B cell (primary cell): ENCODE data around the gene NUP98. TPM values are rescaled to one million over a fixed set of nuclear protein-coding genes. Genes with fewer than 3 reads are reported as not detected.
A peak's percentile ranks its signal among the peaks of the same experiment; 100 is the strongest.

ENCODE experiments used
- ATAC-seq: fragments of 200-7000 bp; cut with Tn5 transposase; one replicate; pipeline ENCODE4 v1.10.0; 2021; ENCODE audit warnings: low read depth, mild to moderate bottlenecking, moderate number of reproducible peaks, moderate library complexity
- CTCF ChIA-PET: fragments of 350-600 bp; sonication (Branson Sonifier 250); formaldehyde crosslinking; loops from one replicate; lab custom pipeline; 2021; ENCODE audit warnings: antibody characterized with exemption, inconsistent platforms; lab: Charles Lee
- POLR2A ChIA-PET: fragments of 350-600 bp; sonication (Branson Sonifier 250); formaldehyde crosslinking; loops from one replicate; lab custom pipeline; 2021; ENCODE audit warnings: antibody characterized with exemption; lab: Charles Lee
- DNase-seq: peaks from one replicate; pipeline ENCODE4 v3.0.0; 2013
- H2AFZ ChIP-seq: 2 replicates; pipeline ENCODE4 v1.6.1; 2012; ENCODE audit warnings: mild to moderate bottlenecking, low read depth, low read length; ENCODE audit not compliant: insufficient read depth, poor library complexity, severe bottlenecking
- H3K27ac ChIP-seq, 2 donors: 1 replicate in 1 of 2; 2 replicates in 1 of 2; pipeline ENCODE4 v1.5.1; 2012 to 2013; ENCODE audit warnings: low read length in 2 of 2, mild to moderate bottlenecking in 2 of 2, moderate library complexity in 1 of 2
- H3K27me3 ChIP-seq, 4 experiments: fragments of 200-600 bp in 1 of 4; sonication (generic) in 1 of 4; replicated peaks in 1 of 4; 1 replicate in 2 of 4; 2 replicates in 2 of 4; pipeline versions ENCODE4 v1.6.1 to v1.7.0; 2013 to 2016; ENCODE audit warnings: low read length in 3 of 4, mild to moderate bottlenecking in 2 of 4, mixed read lengths in 1 of 4, moderate library complexity in 1 of 4; ENCODE audit not compliant: insufficient read depth in 4 of 4, control insufficient read depth in 3 of 4; ENCODE audit errors: control extremely low read depth in 1 of 4
- H3K36me3 ChIP-seq, 2 experiments: replicated peaks in 1 of 2; 1 replicate in 1 of 2; 2 replicates in 1 of 2; pipeline versions ENCODE4 v1.6.1 to v1.7.1; 2013; ENCODE audit warnings: low read length in 1 of 2; ENCODE audit not compliant: insufficient read depth in 2 of 2, control insufficient read depth in 1 of 2; ENCODE audit errors: control extremely low read depth in 1 of 2, extremely low read depth in 1 of 2
- H3K4me1 ChIP-seq, 2 donors: fragments of 200-600 bp in 1 of 2; sonication (generic) in 1 of 2; 1 replicate in 1 of 2; 2 replicates in 1 of 2; pipeline versions ENCODE4 v1.5.1 to v1.6.1; 2013 to 2017; ENCODE audit warnings: low read length in 2 of 2; ENCODE audit not compliant: control insufficient read depth in 2 of 2, insufficient read depth in 2 of 2
- H3K4me2 ChIP-seq: replicated peaks from 2 replicates; pipeline ENCODE3; 2012; ENCODE audit warnings: mild to moderate bottlenecking, low read depth, low read length; ENCODE audit not compliant: poor library complexity, severe bottlenecking
- H3K4me3 ChIP-seq, 5 experiments: fragments of 200-600 bp in 1 of 5; sonication (generic) in 1 of 5; 1 replicate in 3 of 5; 2 replicates in 2 of 5; pipeline versions ENCODE4 v1.5.1 to v1.7.0; 2011 to 2016; ENCODE audit warnings: low read length in 4 of 5, mild to moderate bottlenecking in 4 of 5, low read depth in 2 of 5, control low read depth in 1 of 5, moderate library complexity in 1 of 5; ENCODE audit not compliant: insufficient read depth in 1 of 5; ENCODE audit errors: control extremely low read depth in 1 of 5, extremely low read depth in 1 of 5
- H3K79me2 ChIP-seq: fragments of 200-600 bp; sonication (generic); one replicate; pipeline ENCODE4 v1.6.0; 2016; ENCODE audit warnings: low read length; ENCODE audit not compliant: control insufficient read depth, insufficient read depth
- H3K9ac ChIP-seq: fragments of 200-600 bp; sonication (generic); 2 replicates; pipeline ENCODE4 v1.6.1; 2017; ENCODE audit warnings: mild to moderate bottlenecking, low read length, moderate library complexity
- H3K9me3 ChIP-seq, 3 donors: one replicate each; pipeline versions ENCODE4 v1.6.1 to v1.7.1; 2013; ENCODE audit warnings: low read length in 2 of 3; ENCODE audit not compliant: control insufficient read depth in 2 of 3, insufficient read depth in 1 of 3; ENCODE audit errors: control extremely low read depth in 1 of 3
- H4K20me1 ChIP-seq: 2 replicates; pipeline ENCODE4 v1.6.0; 2012; ENCODE audit warnings: mild to moderate bottlenecking, low read length; ENCODE audit not compliant: insufficient read depth, control insufficient read depth, poor library complexity, severe bottlenecking
- H3K27ac Mint-ChIP-seq: one replicate; pipeline ENCODE4 v1.8.0; 2021; ENCODE audit warnings: mixed read lengths
- H3K27me3 Mint-ChIP-seq: one replicate; pipeline ENCODE4 v1.8.0; 2021; ENCODE audit warnings: mixed read lengths
- H3K4me1 Mint-ChIP-seq: one replicate; pipeline ENCODE4 v1.8.0; 2021; ENCODE audit warnings: mixed read lengths
- H3K4me3 Mint-ChIP-seq: one replicate; pipeline ENCODE4 v1.8.0; 2021; ENCODE audit warnings: mixed read lengths
- H3K9me3 Mint-ChIP-seq: one replicate; pipeline ENCODE4 v1.8.0; 2022; ENCODE audit warnings: mixed read lengths; ENCODE audit not compliant: insufficient read depth
- CTCF ChIP-seq: fragments of 200-600 bp; IDR thresholded peaks from one replicate; pipeline ENCODE4 v1.8.0; 2022; ENCODE audit warnings: antibody characterized with exemption, mild to moderate bottlenecking
- EZH2 ChIP-seq: IDR thresholded peaks from 2 replicates; pipeline ENCODE4 v1.6.1; 2012; ENCODE audit warnings: borderline replicate concordance, low read depth, mild to moderate bottlenecking, moderate library complexity, low read length; ENCODE audit not compliant: insufficient read depth, poor library complexity, severe bottlenecking
- WGBS: methylation state at CpG from one replicate; pipeline ENCODE4 v1.1.5; 2013; ENCODE audit warnings: missing lambda C conversion rate; ENCODE audit not compliant: insufficient coverage; 5-methylcytosine and 5-hydroxymethylcytosine counted together
- intact Hi-C: fragments of 100-400 bp; cut with micrococcal nuclease; formaldehyde crosslinking; loops from one replicate; pipeline ENCODE4 v1.10.0; 2022
- polyA minus RNA-seq: library from RNA; depleted of rRNA, polyadenylated mRNA; stranded (reverse); fragments of >200 nt; gene quantifications from 2 replicates; pipeline ENCODE4 v1.2.3, GENCODE V29; 2012
- polyA plus RNA-seq: library from polyadenylated mRNA; depleted of rRNA; stranded (reverse); fragments of >200 nt; gene quantifications from 2 replicates; pipeline ENCODE4 v1.2.3, GENCODE V29; 2012
- total RNA-seq, 2 donors: library from RNA; stranded (reverse); fragments of 120-200 nt in 1 of 2; gene quantifications; 1 replicate in 1 of 2; 2 replicates in 1 of 2; pipeline versions ENCODE4 v1.2.3 to v1.2.4, GENCODE V29; 2013 to 2022

The NUP98 gene
- total RNA-seq: 105 and 111 TPM in 2 replicates
- 72.6 TPM for total RNA-seq (2013)
- 92.3 and 99.8 TPM in 2 replicates for polyA plus RNA-seq
- polyA minus RNA-seq: 91.4 and 100 TPM in 2 replicates

- Histone ChIP-seq H3K79me2 (peaks cover 70% of the 10 kb centered on the region), H4K20me1 (peaks cover 22% of the 10 kb centered on the region), H3K4me3 (peak within 1 kb of the TSS; percentile 93 to 98 (median 96)), H3K9ac (peak within 1 kb of the TSS; percentile 97), H3K27me3 (no peaks in the 10 kb centered on the region), H3K36me3 (peaks cover 2 to 7% of the 10 kb centered on the region in 2 experiments), H2AFZ (peak within 1 kb of the TSS; percentile 94), H3K4me2 (peak within 1 kb of the TSS; percentile 92), H3K9me3 (no peaks in the 10 kb centered on the region), H3K4me1 (peaks cover 21 to 31% of the 10 kb centered on the region in 2 donors), H3K27ac (peak within 1 kb of the TSS; percentile 93 to 97)
- Mint-ChIP-seq H3K4me1 (peaks cover 35% of the 10 kb centered on the region), H3K27ac (peak within 1 kb of the TSS; percentile 97), H3K9me3 (no peaks in the 10 kb centered on the region), H3K4me3 (peak within 1 kb of the TSS; percentile 97), H3K27me3 (no peaks in the 10 kb centered on the region)
- intact Hi-C loops: loop anchor here (1.0 to 5.0 kb wide), 6 partner anchors 11 to 595 kb away; partner anchors contain the start of genes PGAP2, RRM1 and TRIM21
- peak; percentile 91 for ATAC-seq
- WGBS: under 1% methylated on average over 86 of the region's 86 CpGs
- ChIA-PET CTCF (interaction anchor here (0.8 to 3.5 kb wide), 6 partner anchors 10 to 276 kb away, joined by 3 to 27 read pairs (median 10); partner anchors contain the start of genes PGAP2 and RHOG), POLR2A (interaction anchor here (0.6 to 2.1 kb wide), 4 partner anchors 11 to 418 kb away, joined by 3 to 12 read pairs (median 3); partner anchors contain the start of gene PGAP2)
- DNase-seq: peak; percentile 100
- no peak for TF ChIP-seq CTCF
- TF ChIP-seq EZH2: no peak
Measured at GRCh38 chr11:3797329-3798090, at the start of gene NUP98. Gene NUP98 (minus strand): TSS chr11:3797554. CDS start chr11:3782117, 15,437 bp downstream.
